Lung (tissue), 12 donors: Measurements from ENCODE around the gene RBM20. TPM values are rescaled to one million over a fixed set of nuclear protein-coding genes. Genes with fewer than 3 reads are reported as not detected.

ENCODE experiments used
- ATAC-seq: fragments of 200-7000 bp; cut with Tn5 transposase; one replicate; pipeline ENCODE4 v1.9.1; 2020; ENCODE audit warnings: moderate number of reproducible peaks; ENCODE audit not compliant: insufficient read depth, low FRiP score
- DNase-seq, 3 donors: peaks; one replicate each; pipeline ENCODE4 v3.0.0-alpha.2; 2013 to 2017
- H3K27ac ChIP-seq, 2 donors: one replicate each; pipeline ENCODE4 v1.5.1; 2013; ENCODE audit warnings: mild to moderate bottlenecking in 2 of 2, moderate library complexity in 2 of 2, control low read depth in 1 of 2, inconsistent platforms in 1 of 2, low read depth in 1 of 2, low read length in 1 of 2
- H3K27me3 ChIP-seq, 3 donors: one replicate each; pipeline ENCODE4 v1.5.1; 2013; ENCODE audit warnings: low read length in 2 of 3; ENCODE audit not compliant: control insufficient read depth in 3 of 3, insufficient read depth in 3 of 3
- H3K36me3 ChIP-seq, 4 donors: one replicate each; pipeline ENCODE4 v1.5.1; 2013; ENCODE audit warnings: low read length in 4 of 4, mild to moderate bottlenecking in 1 of 4, moderate library complexity in 1 of 4; ENCODE audit not compliant: control insufficient read depth in 4 of 4, insufficient read depth in 4 of 4
- H3K4me1 ChIP-seq, 5 donors: one replicate each; pipeline ENCODE4 v1.5.1; 2013; ENCODE audit warnings: low read length in 5 of 5, mild to moderate bottlenecking in 2 of 5, moderate library complexity in 1 of 5; ENCODE audit not compliant: control insufficient read depth in 5 of 5, insufficient read depth in 5 of 5
- H3K4me3 ChIP-seq: one replicate; pipeline ENCODE4 v1.5.1; 2013; ENCODE audit warnings: mild to moderate bottlenecking, control low read depth, moderate library complexity
- H3K9ac ChIP-seq, 2 donors: one replicate each; pipeline ENCODE4 v1.5.1; 2013; ENCODE audit warnings: low read length in 2 of 2, control low read depth in 1 of 2; ENCODE audit not compliant: insufficient read depth in 1 of 2
- H3K9me3 ChIP-seq, 4 donors: one replicate each; pipeline ENCODE4 v1.5.1; 2013; ENCODE audit warnings: low read length in 3 of 4, mild to moderate bottlenecking in 1 of 4, moderate library complexity in 1 of 4; ENCODE audit not compliant: control insufficient read depth in 4 of 4, insufficient read depth in 3 of 4
- WGBS, 2 donors: extraction: QIAGEN DNeasy Blood & Tissue Kit; methylation state at CpG; one replicate each; pipeline ENCODE4 v1.1.7; 2013; 5-methylcytosine and 5-hydroxymethylcytosine counted together
- polyA plus RNA-seq, 2 donors: library from polyadenylated mRNA; stranded (reverse); fragments of 200-250 nt; gene quantifications; one replicate each; pipeline ENCODE4 v1.2.1, GENCODE V29; 2013
- total RNA-seq, 2 donors: library from RNA; depleted of rRNA in 1 of 2; stranded (reverse); fragments of >200 nt in 1 of 2; gene quantifications; one replicate each; pipeline ENCODE4 v1.2.1, GENCODE V29; 2014 to 2021
- TF ChIP-seq, protein P1 (sequence below): IDR thresholded peaks from 2 replicates; pipeline ENCODE4 v1.5.1; 2012; ENCODE audit warnings: mild to moderate bottlenecking; ENCODE audit errors: control extremely low read depth, extremely low read depth
- donor health status: control.
- donor health status: control.
- donor health status: Bipolar disorder and iron deficiency.
- donor health status: healthy.
- donor health status: DM: yes; HTN: yes; CAD: no.

Gene RBM20
- total and polyA plus RNA-seq, 4 donors = 0.25 to 3.3 (median 0.66) TPM

DNA sequence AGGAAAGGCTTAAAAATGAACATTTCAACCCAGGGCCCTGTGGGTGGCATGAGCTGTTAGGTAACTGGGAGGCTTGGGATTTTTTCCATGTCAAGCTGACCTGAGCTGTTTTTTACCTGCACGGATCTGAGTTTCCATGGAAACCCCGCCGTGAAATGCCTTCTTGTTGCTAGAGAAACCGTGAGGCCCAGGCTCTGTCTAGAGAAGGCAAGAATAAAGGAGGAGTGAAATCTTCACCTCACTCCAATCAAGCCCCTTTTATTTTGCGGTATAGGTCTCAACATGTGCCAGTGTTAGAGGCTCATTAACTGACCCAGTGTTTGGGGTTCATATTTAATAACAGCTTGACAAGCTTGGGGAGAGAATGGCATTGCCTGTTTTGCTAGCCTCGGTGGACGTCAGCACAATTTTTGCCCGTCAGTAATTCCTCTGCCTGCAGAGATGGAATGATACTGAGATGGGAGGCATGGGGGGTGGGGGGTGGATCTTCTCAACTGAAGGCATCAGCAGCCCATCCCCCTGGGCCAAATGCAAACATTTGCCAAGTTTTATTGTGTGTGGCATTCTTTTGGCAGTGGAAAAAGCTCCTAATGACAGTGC, 178.7 kb downstream of the RBM20 start:
- no peaks in the 10 kb centered on the region for H3K9me3 ChIP-seq
- H3K27ac ChIP-seq = peak overlapping the region in 1 of 2 donors; percentile 84
- no peaks in the 10 kb centered on the region for H3K27me3 ChIP-seq
- peaks cover 10 to 43% (median 31%) of the 10 kb centered on the region in 5 donors for H3K4me1 ChIP-seq
- DNase-seq (peak; percentile 70 to 84 (median 75)), ATAC-seq (no peak)
- WGBS, 2 donors = 71 to 80% methylated on average over 8 of the region's 8 CpGs
- H3K36me3 ChIP-seq = no peaks in the 10 kb centered on the region
- TF ChIP-seq, protein P1, sequence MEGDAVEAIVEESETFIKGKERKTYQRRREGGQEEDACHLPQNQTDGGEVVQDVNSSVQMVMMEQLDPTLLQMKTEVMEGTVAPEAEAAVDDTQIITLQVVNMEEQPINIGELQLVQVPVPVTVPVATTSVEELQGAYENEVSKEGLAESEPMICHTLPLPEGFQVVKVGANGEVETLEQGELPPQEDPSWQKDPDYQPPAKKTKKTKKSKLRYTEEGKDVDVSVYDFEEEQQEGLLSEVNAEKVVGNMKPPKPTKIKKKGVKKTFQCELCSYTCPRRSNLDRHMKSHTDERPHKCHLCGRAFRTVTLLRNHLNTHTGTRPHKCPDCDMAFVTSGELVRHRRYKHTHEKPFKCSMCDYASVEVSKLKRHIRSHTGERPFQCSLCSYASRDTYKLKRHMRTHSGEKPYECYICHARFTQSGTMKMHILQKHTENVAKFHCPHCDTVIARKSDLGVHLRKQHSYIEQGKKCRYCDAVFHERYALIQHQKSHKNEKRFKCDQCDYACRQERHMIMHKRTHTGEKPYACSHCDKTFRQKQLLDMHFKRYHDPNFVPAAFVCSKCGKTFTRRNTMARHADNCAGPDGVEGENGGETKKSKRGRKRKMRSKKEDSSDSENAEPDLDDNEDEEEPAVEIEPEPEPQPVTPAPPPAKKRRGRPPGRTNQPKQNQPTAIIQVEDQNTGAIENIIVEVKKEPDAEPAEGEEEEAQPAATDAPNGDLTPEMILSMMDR = no peak
- no peak overlapping the region for H3K4me3 ChIP-seq
- peak overlapping the region; percentile 46 to 57 for H3K9ac ChIP-seq

DNA sequence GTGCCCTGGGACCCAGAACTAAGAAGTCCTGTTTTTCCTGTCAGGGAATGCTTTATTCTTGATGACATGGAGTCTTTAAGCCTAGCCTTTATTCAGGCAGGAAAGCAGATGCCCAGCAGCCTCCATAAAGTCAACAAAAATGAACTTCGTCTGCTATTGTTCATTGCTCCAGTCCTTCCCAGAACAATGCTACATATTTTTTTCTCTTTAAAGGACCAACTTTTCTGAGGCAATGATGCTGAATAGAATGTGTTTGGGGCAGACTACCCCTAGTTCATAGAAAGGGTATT, 180.0 kb downstream of the RBM20 start:
- Histone ChIP-seq H3K4me1 (peaks cover 8 to 48% (median 28%) of the 10 kb centered on the region in 5 donors), H3K27me3 (no peaks in the 10 kb centered on the region), H3K9ac (no peak overlapping the region), H3K4me3 (no peak overlapping the region), H3K36me3 (no peaks in the 10 kb centered on the region), H3K9me3 (no peaks in the 10 kb centered on the region), H3K27ac (no peak overlapping the region)
- DNase-seq (peak in 2 of 3 donors; percentile 24 to 35), ATAC-seq (no peak)
- 53 to 75% methylated on average over 1 of the region's 1 CpG for WGBS, 2 donors
- TF ChIP-seq, protein P1 = no peak

DNA sequence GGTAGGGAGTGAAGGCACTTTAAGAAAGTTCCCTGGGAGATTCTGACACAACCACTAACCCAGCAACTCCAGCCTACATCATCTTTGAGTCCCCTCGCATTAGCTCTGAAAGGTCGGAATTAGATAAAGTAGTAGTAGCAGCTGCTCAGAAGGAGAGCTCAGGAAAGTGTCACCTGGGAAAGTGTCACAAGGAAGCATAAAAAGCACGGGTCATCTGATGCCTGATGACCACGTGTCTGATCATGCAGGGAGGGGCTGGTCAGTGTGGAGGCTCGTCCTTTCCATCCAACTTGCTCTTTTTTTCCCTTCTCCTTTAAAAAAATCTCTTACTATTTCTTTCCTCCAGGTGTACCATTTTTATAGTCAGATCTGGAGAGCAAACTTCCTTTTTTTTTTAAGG, 180.5 kb downstream of the RBM20 start:
- H3K27me3 ChIP-seq = no peaks in the 10 kb centered on the region
- no peak for DNase-seq
- H3K27ac ChIP-seq = no peak overlapping the region
- H3K4me3 ChIP-seq = no peak overlapping the region
- H3K9me3 ChIP-seq = no peaks in the 10 kb centered on the region
- no peak overlapping the region for H3K9ac ChIP-seq
- H3K4me1 ChIP-seq = peaks cover 8 to 46% (median 23%) of the 10 kb centered on the region in 5 donors
- ATAC-seq = no peak
- no peaks in the 10 kb centered on the region for H3K36me3 ChIP-seq
- WGBS, 2 donors = 78 to 80% methylated on average over 5 of the region's 5 CpGs
- TF ChIP-seq, protein P1 = no peak

DNA sequence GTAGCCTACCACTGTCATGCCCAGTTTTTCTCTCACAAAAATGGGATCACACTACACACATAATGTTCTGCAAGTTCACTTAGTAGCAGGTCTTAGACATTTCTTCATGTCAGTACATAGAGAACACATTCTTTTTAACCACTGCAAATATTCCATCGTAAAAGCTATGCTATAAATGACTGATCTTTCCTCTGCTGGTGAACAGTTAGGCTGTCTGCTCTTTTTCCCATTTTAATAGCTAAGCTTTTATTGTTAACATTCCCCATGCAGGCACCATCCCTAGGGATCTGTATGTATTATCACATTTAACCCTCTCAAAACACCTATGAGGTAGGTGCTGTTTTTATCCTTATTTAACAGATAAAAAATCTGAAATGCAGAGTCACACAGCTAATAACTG, 181.4 kb downstream of the RBM20 start:
- 90 to 94% methylated on average over 1 of the region's 1 CpG for WGBS, 2 donors
- DNase-seq (no peak), ATAC-seq (no peak)
- H3K9ac ChIP-seq = no peak overlapping the region
- H3K27me3 ChIP-seq = no peaks in the 10 kb centered on the region
- no peaks in the 10 kb centered on the region for H3K9me3 ChIP-seq
- H3K27ac ChIP-seq = peak overlapping the region in 1 of 2 donors; percentile 45
- peaks cover 6 to 37% (median 18%) of the 10 kb centered on the region in 5 donors for H3K4me1 ChIP-seq
- H3K4me3 ChIP-seq = no peak overlapping the region
- TF ChIP-seq, protein P1 = no peak
- H3K36me3 ChIP-seq = no peaks in the 10 kb centered on the region
